Measurements from ENCODE around the gene MAST4. TPM values are rescaled to one million over a fixed set of nuclear protein-coding genes. Genes with fewer than 3 reads are reported as not detected.

MAST4 gene
- total RNA-seq, 2 donors from 2014 or later, result 9.5 to 20.8 TPM

DNA sequence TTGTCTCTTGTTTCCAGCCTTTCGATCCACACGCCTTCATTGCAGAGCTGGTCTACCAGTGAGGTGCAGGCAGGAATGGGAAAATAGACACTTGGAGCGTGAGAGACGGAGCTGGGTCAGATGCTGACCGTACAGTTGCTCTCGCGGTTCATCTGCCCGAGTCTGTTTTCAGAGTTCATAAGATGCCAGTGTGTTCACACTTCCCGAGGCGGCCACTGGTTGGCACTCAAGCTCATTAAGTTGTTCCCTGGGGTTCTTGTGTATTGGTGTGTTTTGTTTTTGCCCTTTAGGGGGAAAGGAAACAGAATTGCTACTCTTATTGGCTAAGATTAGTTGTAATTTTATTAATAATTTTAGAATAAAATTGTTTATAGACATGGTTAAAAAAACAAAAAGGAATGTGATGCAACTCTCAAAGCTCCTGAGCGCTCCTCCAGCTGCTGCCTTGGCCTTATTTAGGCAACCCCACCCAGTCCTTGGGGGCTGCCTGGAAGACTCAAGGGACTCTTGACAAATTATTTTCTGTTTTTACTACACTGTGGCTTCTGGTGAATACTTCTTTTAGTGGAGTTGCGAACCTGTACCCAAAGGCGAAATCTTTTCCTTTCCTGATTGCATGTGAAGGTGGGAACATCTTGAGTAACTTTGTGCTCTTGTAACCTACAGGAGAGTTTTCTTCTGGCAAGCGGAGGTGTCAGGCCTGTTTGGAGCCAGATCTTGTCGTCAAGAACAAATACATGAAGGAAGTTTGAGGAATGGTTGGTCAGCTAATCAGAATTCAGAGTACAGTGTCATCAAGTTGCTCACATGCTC is 146.1 kb downstream of the MAST4 start:
- Histone ChIP-seq H3K4me3 (no peak overlapping the region), H3K9me3 (no peaks in the 10 kb centered on the region), H3K27me3 (no peaks in the 10 kb centered on the region), H3K4me1 (no peaks in the 10 kb centered on the region), H3K27ac (no peak overlapping the region), H3K9ac (ENCODE audit: low read depth in 2 of 2, low read length in 2 of 2) (no peak overlapping the region), H3K36me3 (no peaks in the 10 kb centered on the region)
- intact Hi-C loops (cut with DNase I), result no loop called here
- peak; percentile 26 for DNase-seq
- TF ChIP-seq, protein P1, sequence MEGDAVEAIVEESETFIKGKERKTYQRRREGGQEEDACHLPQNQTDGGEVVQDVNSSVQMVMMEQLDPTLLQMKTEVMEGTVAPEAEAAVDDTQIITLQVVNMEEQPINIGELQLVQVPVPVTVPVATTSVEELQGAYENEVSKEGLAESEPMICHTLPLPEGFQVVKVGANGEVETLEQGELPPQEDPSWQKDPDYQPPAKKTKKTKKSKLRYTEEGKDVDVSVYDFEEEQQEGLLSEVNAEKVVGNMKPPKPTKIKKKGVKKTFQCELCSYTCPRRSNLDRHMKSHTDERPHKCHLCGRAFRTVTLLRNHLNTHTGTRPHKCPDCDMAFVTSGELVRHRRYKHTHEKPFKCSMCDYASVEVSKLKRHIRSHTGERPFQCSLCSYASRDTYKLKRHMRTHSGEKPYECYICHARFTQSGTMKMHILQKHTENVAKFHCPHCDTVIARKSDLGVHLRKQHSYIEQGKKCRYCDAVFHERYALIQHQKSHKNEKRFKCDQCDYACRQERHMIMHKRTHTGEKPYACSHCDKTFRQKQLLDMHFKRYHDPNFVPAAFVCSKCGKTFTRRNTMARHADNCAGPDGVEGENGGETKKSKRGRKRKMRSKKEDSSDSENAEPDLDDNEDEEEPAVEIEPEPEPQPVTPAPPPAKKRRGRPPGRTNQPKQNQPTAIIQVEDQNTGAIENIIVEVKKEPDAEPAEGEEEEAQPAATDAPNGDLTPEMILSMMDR (IDR thresholded peaks at IDR 0.05), result peak; percentile 19

- TF ChIP-seq, protein P1 (IDR thresholded peaks at IDR 0.05), result no peak
- H3K4me3 ChIP-seq, result no peak overlapping the region
- no peak overlapping the region for H3K27ac ChIP-seq
- no peaks in the 10 kb centered on the region for H3K4me1 ChIP-seq
- intact Hi-C loops (cut with DNase I), result no loop called here
- H3K9ac ChIP-seq (ENCODE audit: low read depth in 2 of 2, low read length in 2 of 2), result no peak overlapping the region
- H3K9me3 ChIP-seq, result no peaks in the 10 kb centered on the region
- no peaks in the 10 kb centered on the region for H3K27me3 ChIP-seq
- H3K36me3 ChIP-seq, result no peaks in the 10 kb centered on the region
- no peak for DNase-seq
Measured at GRCh38 chr5:66742896-66743247, 146.7 kb downstream of the MAST4 start.

DNA sequence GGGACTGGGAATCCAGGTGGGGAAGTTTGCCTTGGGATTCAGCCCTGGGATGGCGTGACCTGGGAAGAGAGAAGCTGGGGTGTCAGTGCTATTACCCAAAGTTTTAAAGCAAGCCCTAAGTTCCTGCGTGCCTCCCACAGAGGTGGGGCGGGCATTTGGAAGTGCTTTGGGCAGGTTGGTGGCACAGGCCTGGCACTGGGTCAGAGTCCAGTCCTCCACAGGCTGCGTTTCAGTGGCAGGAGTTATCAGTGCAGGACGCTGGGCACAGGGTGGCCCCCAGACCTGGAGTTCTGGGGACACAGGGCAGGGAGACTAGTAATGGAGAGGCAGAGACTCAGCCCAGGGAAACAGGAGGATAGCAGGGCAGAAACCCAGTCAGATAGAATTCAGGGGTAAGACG is 147.2 kb downstream of the MAST4 start:
- no peak overlapping the region for H3K9ac ChIP-seq (ENCODE audit: low read depth in 2 of 2, low read length in 2 of 2)
- intact Hi-C loops (cut with DNase I), result no loop called here
- H3K4me3 ChIP-seq, result no peak overlapping the region
- H3K4me1 ChIP-seq, result no peaks in the 10 kb centered on the region
- H3K9me3 ChIP-seq, result no peaks in the 10 kb centered on the region
- no peaks in the 10 kb centered on the region for H3K27me3 ChIP-seq
- H3K36me3 ChIP-seq, result no peaks in the 10 kb centered on the region
- no peak overlapping the region for H3K27ac ChIP-seq
- DNase-seq, result no peak
- TF ChIP-seq, protein P1 (IDR thresholded peaks at IDR 0.05), result no peak

DNA sequence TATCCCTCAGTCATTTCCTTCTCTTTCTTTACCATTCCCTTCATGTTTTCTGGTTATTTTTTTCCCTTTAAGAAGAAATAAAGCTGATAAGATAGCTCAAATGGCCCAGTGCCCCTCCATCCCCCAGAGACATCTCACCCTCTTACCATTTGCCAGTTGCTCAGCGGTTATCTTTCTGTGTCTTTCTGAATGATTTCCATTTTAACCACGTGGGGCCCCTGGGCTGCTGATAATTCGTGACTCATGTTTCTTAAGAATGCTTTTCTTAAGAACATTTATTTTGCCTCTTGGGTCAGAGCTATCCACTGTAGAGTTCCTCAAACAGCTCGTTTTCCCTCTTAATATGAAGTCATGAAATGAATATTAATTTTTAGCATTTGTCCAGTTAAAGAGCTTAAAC is 147.8 kb downstream of the MAST4 start:
- Histone ChIP-seq H3K4me3 (no peak overlapping the region), H3K27me3 (no peaks in the 10 kb centered on the region), H3K9ac (ENCODE audit: low read depth in 2 of 2, low read length in 2 of 2) (no peak overlapping the region), H3K36me3 (no peaks in the 10 kb centered on the region), H3K9me3 (no peaks in the 10 kb centered on the region), H3K27ac (no peak overlapping the region), H3K4me1 (no peaks in the 10 kb centered on the region)
- intact Hi-C loops (cut with DNase I), result no loop called here
- no peak for DNase-seq
- TF ChIP-seq, protein P1 (IDR thresholded peaks at IDR 0.05), result no peak

GRCh38 chr5:66745297-66745696 is 149.1 kb downstream of the MAST4 start:
- no peaks in the 10 kb centered on the region for H3K36me3 ChIP-seq
- no peaks in the 10 kb centered on the region for H3K27me3 ChIP-seq
- H3K27ac ChIP-seq, result no peak overlapping the region
- no peak overlapping the region for H3K9ac ChIP-seq (ENCODE audit: low read depth in 2 of 2, low read length in 2 of 2)
- TF ChIP-seq, protein P1 (IDR thresholded peaks at IDR 0.05), result no peak
- DNase-seq, result no peak
- no peaks in the 10 kb centered on the region for H3K9me3 ChIP-seq
- no peak overlapping the region for H3K4me3 ChIP-seq
- intact Hi-C loops (cut with DNase I), result no loop called here
- H3K4me1 ChIP-seq, result no peaks in the 10 kb centered on the region
